ENCODE measurements around the gene TTC4.
"Not testable (repeated sequence)": the region's sequence is repeated elsewhere in the genome, so short reads cannot be mapped to it uniquely, and the experiment has no call there.

The TTC4 gene

DNA sequence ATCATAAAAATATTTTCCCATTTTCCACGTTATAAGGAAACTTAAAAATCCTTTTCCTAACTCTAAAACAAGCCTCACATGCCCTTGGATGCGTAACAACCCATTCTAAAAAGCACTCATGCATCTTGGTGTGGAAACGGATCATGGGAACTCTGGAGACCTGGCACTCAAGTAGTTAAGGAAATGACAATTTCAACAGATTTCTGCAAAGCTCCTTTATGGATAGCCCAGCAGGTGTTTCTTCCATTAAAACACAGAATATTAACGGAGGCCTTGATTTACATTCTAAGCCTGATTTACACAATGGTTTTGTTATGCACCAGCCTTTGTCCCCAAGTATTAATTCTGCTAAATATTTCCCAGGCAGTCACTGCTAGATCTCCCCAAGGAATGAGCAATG lies 35.8 kb downstream of the TTC4 start:
- DNase-seq: no peak

DNA sequence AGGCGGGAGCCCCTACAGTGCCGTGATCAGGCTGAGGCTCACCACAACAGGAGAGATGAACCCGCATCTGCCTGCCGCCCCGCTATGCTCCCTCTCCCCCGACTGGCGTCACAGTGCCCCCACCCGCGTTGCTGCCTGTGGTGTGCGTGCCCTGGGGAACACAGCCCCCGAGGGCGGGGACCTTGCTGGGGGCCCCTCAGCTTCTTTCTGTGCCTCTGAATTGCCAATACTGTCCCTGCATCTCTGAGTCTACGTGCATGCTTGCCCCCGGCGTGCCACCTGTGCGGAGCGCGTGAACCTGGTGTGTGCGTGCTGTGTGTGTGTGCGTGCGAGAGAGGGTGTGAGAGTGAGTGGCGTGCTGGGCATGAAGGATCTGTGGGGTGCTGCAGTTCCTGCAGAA lies 38.4 kb downstream of the TTC4 start:
- no peak for DNase-seq

DNA sequence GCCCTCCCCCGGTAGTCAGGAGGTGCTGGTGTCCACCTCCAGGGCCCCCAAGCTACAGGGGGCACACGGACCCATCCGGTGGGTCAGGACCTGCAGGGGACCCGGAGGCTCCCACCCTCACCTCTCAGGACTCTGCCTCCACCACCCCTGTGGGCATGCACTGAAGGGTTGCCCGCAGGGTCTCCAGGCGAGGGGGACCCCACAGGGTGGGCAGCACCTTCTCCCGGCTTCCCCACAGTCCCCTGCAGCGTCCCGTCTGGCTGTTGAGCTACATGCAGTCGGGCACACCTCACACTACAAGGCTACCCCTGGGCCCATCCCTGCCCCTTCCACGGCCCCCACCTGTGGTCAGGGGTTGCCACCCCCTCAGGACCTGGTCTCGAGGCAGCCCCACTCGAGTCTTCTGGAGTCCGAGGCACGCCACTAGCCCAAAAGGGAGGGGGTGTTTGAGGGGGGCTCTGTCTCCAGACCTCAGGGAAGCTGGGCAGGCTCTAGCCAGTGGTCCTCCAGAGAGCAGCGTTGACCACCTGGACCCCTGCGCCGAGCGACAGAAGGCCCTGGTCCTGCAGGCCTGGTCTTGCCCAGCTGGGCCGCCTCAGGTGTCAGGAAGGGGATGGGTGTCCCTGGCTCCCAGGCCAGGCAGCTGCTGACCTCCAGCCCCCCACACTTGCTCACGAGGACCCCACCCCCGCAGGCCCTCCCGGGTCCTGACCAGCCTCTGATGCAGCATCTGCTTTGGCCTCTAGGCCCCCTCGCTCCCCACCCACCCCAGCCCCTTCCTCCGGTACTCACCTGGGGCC lies 39.0 kb downstream of the TTC4 start:
- DNase-seq: no peak

DNA sequence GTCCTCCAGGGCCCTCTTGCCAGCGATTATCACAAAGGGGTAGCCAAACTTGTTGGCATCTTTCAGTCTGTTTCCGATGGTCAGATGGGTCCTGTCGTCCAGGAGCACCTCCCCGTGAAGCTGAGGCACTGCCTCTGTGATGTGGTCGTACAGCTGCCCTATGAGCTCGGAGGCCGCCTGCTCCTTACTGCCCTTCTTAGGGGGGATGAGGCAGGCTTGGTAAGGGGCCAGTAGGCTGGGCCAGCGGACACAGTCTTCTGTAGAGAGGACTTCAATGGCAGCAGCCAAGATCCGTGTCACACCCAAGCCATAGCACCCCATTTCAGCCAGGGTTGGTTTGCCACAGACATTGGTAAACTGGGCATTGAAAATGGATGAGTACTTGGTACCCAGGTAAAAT lies 42.2 kb downstream of the TTC4 start:
- no peak for DNase-seq

DNA sequence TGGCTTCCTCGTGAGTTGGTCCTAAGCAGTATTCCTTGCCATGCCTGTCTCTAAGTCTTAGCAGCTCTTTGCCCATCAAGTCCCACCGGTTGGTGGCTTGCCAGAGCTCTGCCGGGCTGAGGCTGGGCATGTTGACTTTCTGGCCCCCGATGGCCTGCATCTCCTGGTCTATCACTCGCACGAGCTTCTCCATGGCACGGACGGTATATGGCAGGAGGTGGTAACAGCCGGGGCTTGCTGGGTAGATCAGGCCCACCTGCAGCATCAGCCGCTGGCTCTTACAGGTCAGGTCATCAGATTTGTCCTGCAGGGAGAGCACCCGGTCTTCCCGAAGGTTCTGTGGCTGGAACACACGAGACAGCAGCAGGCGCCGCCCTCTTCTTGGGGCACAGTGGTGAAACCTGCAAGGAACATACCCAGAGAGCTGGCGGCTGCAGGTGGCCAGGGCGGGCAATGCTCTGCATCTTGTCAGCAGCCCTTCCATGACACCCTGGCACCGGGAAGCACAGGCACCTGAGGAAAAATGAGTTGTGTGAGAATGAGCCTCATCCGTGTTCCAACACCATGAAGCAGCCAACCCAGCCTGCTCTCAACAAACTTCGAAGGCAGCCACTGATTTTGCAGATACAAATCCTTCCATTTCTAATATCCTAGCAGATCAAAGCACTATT lies 43.2 kb downstream of the TTC4 start:
- DNase-seq: no peak

DNA sequence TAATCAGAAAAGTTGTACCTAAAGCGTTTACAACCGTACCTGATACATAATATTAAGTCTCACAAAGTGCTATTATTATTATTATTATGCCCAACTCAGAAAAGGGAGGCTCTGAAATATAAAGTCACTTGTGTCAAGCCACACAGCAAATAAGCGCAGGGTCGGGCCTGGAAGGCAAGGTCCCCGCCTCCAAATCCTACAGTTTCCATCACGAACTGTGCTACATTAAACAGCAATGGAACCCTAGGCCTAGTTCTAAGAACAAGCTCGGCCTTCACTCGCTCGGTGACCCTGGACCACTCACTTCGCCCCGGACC lies 48.1 kb downstream of the TTC4 start:
- no peak for DNase-seq

DNA sequence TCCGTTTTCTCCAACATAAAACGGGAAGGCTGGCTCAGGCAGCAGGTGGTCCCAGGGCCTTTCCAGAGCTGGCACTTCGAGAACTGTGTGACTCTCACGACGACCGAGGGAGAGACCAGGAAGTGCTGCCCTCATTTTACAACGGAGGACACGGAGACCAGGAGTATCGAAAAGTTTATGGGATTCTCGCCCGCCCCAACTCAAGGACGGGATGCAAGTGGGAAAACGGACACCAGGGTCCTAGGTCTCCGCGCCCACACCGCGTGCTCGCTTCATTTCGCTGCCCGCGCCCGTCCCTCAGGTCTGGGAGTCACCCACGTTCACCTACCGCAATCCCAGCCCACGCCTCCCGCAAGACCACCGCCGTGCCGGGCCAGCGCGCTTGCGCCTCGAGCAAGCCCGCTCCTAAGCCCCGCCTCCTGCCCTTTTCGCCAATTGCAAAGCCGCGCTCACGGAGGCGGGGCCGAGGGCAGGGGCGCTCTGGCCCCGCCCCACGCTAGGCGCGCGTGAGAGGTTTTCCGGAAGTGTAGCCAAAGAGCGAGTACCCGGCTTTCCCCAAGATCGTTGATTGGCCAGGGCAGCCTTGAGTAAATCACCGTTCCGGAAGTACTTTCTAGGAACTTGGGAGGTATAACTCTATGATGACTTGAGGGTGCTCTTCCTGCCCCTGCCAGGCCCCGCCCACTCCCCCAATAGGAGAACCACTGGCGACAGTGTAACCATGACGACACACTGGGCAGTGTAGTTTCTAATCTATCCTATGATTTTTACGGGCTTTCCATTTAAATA lies 48.7 kb downstream of the TTC4 start, which contains the start of gene PARS2:
Gene PARS2, minus strand, starts transcription at position 391 of the 789 bp plus-strand sequence. CDS start 5,362 bp downstream, outside the sequence.
- peak; percentile 100 for DNase-seq

DNA sequence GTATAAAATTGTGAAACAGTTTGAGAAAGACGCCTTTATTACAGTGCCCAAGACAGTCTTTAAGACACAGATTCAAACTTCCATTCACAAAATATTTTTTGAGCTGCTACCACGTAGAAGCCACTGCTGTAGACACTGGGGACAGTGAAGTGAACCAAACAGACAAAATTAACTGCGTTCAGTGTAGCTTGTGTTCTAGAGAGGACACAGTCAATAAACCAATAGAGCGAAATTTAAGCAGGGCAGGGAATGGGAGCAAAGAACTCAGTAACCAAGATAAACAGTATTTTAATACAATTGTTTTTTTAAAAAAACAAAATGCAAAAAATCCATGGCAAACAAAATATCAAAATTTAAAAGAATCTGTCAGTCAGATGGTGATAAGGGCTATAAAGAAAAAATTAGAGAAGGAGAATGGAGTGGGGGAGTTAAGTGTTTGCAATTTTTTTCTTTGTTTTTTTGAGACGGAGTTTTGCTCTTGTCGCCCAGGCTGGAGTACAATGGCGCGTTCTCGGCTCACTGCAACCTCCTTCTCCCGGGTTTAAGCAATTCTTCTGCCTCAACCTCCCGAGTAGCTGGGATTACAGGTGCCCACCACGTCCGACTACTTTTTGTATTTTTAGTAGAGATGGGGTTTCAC lies 49.4 kb downstream of the TTC4 start:
- DNase-seq: no peak

DNA sequence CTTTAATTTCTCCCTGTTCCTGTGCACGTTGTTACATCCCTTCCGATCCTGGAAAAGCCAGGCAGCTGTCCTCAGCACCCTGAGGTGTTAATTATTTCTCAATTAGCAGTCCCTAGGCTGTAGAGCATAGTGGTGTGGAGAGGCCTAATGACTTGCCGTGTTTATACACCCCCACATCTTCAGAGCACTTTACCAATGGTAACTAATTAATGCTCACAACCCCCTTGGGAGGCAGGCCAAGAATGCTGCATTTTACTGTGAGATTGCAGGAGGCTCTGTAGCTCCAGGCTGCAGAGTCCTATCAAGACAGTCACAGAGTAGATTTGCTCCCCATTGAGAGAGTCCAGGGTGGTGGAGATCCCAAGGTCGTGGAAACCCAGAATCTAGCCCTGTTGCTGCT lies 51.1 kb downstream of the TTC4 start:
- no peak for DNase-seq

DNA sequence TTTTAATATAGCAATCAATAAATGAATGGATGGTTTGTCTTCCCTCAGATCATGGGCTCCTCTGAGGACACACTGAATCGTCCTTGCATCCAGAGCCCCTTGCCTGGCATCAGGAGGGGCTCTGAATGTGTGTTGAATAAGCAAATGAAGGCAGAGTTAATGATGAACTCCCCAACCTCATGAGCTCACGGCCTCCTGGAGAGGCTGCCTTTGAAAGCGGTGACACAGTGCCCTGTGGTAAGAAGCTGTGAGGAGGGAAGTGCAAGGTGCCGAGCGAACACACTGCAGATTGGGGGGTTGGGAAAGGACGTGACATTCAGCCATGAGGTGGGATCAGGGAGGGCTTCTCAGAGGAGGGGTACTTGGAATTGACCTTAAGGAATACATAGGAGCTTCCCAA lies 51.9 kb downstream of the TTC4 start:
- no peak for DNase-seq

DNA sequence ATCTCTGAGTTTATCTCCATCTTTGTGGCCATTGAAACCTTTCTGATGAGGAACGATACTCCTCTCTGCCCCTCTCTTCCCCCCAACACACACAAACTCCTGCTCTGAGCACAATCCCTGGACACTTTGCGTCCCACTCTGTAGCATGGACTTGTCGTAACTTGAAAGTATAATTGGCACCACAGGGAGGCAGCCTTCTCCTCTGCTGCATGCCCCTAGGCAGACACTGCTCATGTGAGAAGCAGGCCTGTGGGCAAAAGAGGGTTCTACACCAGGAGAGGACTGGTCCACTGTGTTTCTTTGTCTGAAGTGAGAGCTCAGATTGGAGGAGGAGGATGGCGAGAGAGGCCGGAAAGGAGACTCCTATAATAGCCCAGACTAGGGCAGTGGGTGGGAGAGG lies 52.4 kb downstream of the TTC4 start:
- peak; percentile 34 for DNase-seq

DNA sequence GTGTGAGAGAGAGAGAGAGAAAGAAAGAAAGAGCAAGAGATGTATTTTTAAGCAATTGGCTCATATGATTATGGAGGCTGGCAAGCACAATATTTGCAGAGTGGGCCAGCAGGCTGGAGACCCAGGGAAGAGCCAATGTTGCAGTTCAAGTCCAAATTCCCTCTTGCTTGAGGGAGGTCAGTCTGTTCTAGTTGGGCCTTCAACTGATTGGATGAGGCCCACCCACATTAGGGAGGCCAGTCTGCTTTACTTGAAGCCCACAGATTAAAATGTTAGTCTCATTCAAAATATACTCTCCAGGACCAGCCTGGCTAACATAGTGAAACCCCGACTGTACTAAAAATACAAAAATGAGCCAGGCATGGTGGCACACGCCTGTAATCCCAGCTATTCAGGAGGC lies 57.3 kb downstream of the TTC4 start:
- DNase-seq: no peak

DNA sequence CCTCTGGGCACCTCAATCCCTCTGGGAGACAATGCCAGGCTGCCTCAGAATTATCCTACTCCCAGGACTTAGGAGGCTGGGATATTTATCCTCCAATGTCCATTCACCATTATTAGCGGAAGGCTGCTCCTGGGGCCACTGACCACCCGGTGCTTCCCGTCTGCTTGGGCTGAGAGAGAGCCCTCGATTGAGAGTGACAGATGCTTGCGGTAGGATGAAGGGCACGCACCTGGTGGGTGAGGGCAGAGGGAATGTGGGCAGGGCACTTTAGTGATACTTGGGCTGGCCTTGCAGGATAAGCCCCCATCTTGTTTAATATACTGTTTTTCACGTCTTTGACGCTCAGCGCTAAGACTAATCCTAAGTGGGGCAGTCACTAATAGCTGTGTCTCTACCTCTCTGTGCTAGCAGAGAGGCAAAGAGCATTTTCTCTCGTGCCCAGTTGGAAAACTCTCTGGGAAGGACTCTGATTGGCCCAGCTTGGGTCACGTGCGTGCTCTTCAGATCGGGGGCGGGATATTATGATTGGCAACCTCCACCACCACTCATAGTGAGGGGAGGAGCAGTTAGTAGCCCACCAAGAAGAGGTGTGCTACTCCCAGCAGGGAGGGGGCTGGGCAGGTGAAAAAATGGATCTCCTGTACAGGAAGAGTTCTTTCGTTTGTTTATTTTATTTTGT lies 59.3 kb downstream of the TTC4 start:
- DNase-seq: peak; percentile 34

DNA sequence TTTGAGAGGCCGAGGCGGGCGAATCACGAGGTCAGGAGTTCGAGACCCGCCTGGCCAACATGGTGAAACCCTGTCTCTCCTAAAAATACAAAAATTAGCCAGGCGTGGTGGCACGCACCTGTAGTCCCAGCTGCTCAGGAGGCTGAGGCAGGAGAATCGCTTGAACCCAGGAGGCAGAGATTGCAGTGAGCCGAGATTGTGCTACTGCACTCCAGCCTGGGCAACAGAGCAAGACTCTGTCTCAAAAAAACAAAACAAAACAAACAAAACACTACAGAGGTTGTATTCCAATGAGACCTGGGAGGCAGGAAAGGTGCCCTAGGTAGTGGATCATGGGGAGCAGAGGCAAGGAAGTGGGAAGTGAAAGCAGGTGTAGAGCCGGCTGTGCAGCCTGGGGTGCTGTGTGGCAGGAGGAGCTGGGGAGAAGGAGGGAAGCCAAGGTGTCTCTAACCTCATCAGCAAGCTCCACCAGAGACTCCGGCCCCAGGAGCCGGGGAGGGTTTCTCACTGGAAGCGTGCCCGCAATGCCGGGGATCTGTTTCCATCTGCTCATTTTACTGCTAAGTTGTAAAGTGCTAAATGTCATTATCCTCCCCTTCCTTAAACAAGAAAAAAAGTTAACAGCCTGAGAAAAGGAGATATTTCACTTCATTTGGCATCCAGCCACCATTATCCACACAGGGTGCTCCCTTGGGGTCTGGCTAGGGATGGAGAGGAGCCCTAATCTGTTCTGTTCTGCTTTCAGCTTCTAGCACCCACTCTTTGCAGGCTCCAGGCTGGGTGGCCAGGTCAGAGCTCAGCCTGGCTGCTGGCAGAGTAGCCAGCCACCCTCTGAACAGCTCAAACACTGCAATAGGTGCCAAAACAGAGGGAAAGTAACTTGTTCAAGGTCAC lies 60.4 kb downstream of the TTC4 start:
- not testable (repeated sequence) for DNase-seq

DNA sequence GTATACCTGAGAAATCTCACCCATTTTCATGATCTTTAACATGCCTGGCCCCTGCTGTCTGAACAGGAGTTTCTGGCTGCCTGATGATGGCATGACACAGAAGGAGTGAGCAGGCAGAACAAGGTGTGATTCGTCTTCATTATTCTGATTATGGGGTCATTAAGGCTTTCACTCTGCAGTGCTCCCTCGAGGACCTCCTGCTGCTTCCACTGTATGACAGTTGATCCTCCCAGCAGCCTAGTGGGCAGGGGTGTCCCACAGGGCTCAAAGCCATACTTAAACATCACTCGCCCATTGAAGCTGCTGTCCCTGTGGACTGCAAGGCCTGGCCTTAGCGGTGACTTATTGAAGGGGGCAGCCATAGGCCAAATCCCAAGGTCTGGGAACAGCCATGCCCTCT lies 61.4 kb downstream of the TTC4 start:
- no peak for DNase-seq

DNA sequence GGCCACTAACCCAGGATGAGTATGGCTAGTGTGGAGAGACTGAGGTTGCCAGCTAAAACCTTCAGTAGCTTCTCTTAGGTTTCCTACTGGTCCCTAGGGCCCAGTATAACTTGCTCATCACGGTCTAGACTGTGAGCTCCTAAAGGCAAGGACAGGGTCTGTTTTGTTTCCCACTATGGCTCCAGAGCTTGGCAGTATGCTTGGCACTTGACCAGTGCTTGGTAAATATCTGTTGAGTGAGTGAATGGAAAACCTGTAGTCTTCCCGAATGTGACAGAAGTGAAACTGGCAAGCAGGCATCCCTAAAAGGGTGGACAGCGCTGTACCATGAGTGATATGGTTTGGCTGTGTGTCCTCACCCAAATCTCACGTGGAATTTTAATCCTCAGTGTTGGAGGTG lies 61.8 kb downstream of the TTC4 start:
- DNase-seq: no peak

DNA sequence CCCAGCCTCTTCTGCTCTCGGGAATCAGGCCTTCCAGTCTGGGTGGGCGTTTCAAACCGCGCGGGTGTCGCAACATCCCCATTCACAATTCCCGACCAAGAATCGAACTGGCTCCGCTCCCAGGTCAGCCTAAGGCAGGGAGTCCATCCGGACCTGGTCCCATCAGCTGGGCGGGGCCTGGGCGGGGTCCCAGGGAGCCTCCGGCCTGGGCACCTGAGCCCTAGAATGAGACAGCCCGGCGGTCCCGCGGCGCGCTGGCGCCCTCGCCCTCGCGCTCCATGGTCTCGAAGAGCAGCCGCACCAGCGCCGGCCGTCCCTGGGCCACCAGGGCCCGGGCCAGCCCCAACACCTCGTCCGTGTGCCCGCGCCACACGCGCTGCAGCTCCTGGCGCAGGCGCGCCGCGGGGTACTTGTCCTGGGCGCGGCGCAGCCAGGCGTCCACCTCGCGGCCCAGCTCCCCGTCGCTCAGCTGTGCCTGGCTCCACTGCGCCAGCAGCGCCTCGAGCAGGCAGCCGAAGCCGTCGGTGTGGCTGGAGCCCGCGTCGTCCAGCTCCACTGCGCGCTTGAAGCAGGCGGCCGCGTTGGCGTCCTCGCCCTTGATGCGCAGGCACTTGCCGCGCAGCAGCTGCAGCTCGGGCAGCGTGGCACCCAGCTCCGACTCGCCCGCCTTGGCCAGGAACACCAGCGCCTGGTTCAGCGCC lies 65.5 kb downstream of the TTC4 start:
- DNase-seq: no peak

DNA sequence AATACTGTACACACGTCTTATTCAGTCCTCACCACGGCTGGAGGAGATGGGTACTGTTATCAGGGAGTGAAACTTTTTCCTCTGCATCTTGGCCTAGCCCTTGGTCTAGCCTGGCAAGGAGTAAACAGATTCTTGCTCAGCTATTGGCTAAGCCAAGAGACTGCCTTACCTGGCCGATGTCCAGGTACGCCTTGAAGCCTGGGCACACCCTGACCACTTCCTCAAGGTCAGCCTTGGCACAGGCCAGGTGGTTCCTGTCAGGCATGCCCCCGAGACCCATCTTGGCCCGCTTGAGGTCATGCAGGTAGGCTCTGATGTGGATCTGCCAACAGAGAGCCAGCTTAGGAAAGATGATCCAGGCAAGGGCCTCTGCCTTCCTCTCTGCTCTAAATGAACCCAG lies 66.5 kb downstream of the TTC4 start:
- no peak for DNase-seq

DNA sequence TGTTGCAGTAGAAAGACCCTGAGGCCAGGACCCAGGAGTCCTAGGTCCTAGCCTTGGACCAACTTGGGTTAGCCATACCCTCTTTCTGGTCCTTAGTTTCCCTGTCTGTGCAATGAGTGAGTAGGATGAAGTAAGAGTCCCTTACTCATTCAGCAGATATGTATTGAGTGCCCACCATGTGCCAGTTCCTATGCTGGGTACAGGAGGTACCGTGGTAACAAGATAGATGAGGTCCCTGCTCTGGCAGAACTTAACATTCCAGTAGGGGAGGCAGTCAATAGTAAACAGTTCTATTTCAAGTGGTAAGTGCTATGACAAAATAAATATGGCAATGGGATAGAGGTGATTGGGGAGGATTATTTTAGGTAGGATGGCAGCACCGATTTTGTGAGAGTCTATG lies 66.9 kb downstream of the TTC4 start:
- DNase-seq: no peak

DNA sequence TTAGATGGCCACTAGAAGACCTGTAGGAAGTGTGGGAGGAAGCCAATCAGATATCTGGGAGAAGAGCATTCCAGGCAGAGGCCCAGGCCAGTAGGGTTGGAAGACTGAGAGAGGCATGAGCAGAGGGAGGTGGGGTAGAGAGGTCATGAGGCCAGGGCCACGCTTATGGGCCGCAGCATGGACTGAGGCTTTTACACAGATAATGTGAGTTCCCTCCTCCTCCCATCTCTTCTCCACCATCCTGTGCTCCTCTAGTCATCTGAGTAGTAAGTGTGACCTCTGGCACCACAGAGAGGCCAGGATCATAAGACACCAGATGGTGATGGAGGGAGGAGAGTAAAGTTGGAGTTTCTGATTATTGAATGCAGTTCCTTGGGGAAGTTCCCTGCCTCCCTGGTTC lies 68.4 kb downstream of the TTC4 start:
- DNase-seq: no peak

DNA sequence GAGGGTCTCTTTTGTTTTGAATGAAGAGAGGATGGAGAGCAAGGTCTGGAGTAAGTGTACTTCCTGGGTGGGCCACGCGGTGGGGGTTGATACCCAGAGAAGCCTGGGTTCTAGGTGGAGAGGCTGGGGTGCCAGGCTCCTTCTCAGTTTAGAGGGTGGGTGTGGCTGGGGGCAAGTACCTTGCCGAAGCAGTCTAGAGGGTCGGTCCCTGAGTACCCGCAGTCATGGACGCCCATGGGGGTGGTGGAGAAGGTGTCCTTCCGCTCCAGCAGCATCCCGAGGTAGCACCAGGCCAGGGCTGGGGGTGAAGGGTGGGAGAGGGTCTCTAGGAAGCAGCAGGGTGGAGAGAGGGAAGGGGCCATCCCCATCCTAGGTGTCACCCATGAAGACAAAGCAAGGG lies 71.1 kb downstream of the TTC4 start:
- no peak for DNase-seq

All from hematopoietic multipotent progenitor cell treated with erythropoietin and hydrocortisone succinate and interleukin-3 and kit ligand, for 8 days (in vitro differentiated cells).